K562 (cell line): ENCODE results near the gene TMEM116.

Source experiments
- ATF3 ChIP-seq, 2 experiments: fragments of 450-650 bp in 1 of 2; sonication (generic) in 1 of 2; formaldehyde crosslinking in 1 of 2; IDR thresholded peaks in 1 of 2; conservative IDR thresholded peaks in 1 of 2; 2 replicates each; pipeline versions ENCODE4 v1.6.1 to v1.8.1; 2016 to 2023; ENCODE audit warnings: mild to moderate bottlenecking in 2 of 2, moderate library complexity in 2 of 2, inconsistent platforms in 1 of 2, missing genetic modification reagents in 1 of 2
- CTCF ChIP-seq, 3 experiments: IDR thresholded peaks in 2 of 3; conservative IDR thresholded peaks in 1 of 3; 2 replicates each; pipeline ENCODE4 v1.5.1; 2011 to 2012; ENCODE audit warnings: low read length in 3 of 3, mild to moderate bottlenecking in 3 of 3, control low read depth in 2 of 3, improper control_type of control experiment in 1 of 3, inconsistent platforms in 1 of 3, low read depth in 1 of 3, mixed read lengths in 1 of 3, moderate library complexity in 1 of 3; ENCODE audit not compliant: insufficient read depth in 2 of 3
- EGR1 ChIP-seq: fragments of 450-650 bp; conservative IDR thresholded peaks from 2 replicates; pipeline ENCODE4 v1.6.1; 2017; ENCODE audit warnings: mild to moderate bottlenecking
- MCM2 ChIP-seq: fragments of 450-650 bp; IDR thresholded peaks from 2 replicates; pipeline ENCODE4 v1.6.1; 2017; ENCODE audit warnings: low read depth, mild to moderate bottlenecking
- MEF2D ChIP-seq: conservative IDR thresholded peaks from 2 replicates; pipeline ENCODE4 v1.6.1; 2016; ENCODE audit warnings: low read depth, missing genetic modification characterization, missing compliant biosample characterization
- MTA3 ChIP-seq: fragments of 450-650 bp; formaldehyde crosslinking; IDR thresholded peaks from 2 replicates; pipeline ENCODE4 v1.6.1; 2017; ENCODE audit warnings: mild to moderate bottlenecking, borderline replicate concordance
- NRF1 ChIP-seq, 2 experiments: fragments of 450-650 bp; IDR thresholded peaks in 1 of 2; conservative IDR thresholded peaks in 1 of 2; 2 replicates each; pipeline ENCODE4 v1.6.1; 2014; ENCODE audit warnings: mild to moderate bottlenecking in 2 of 2
- SIRT6 ChIP-seq: IDR thresholded peaks from one replicate; pipeline ENCODE4 v1.6.1; 2012; ENCODE audit warnings: low read depth, mild to moderate bottlenecking, control low read depth, inconsistent platforms, low read length, moderate library complexity
- SMC3 ChIP-seq: conservative IDR thresholded peaks from 2 replicates; pipeline ENCODE4 v1.6.1; 2011; ENCODE audit warnings: low read depth, low read length, improper control_type of control experiment; ENCODE audit not compliant: insufficient read depth
- ZBTB40 ChIP-seq, 2 experiments: fragments of 450-650 bp in 1 of 2; sonication (generic) in 1 of 2; formaldehyde crosslinking in 1 of 2; IDR thresholded peaks; 2 replicates each; pipeline versions ENCODE4 v1.7.1 to v1.9.0; 2016 to 2022; ENCODE audit warnings: inconsistent platforms in 1 of 2, mild to moderate bottlenecking in 1 of 2, missing genetic modification reagents in 1 of 2
- ZNF778 ChIP-seq: fragments of 450-650 bp; formaldehyde crosslinking; IDR thresholded peaks from 2 replicates; pipeline ENCODE4 v1.4.0; 2020; ENCODE audit warnings: mild to moderate bottlenecking, moderate library complexity
- TF ChIP-seq, protein P1 (sequence below): sonication (generic); formaldehyde crosslinking; IDR thresholded peaks from 2 replicates; pipeline ENCODE4 v1.8.0; 2022; ENCODE audit warnings: missing genetic modification reagents, mild to moderate bottlenecking, moderate library complexity, borderline replicate concordance

- no peak for TF ChIP-seq ZBTB40 (IDR thresholded peaks at IDR 0.05)
- TF ChIP-seq ZBTB40 (CRISPR knock-in tag; IDR thresholded peaks at IDR 0.05), result no peak
- TF ChIP-seq SMC3, result no peak
- TF ChIP-seq NRF1 (conservative IDR thresholded peaks at IDR 0.05 in 1 of 2, IDR thresholded peaks at IDR 0.05 in 1 of 2), result no peak
- TF ChIP-seq CTCF (IDR thresholded peaks at IDR 0.05 in 2 of 3, conservative IDR thresholded peaks at IDR 0.05 in 1 of 3; ENCODE audit: insufficient read depth in 2 of 3, low read depth in 1 of 3, low read length in 3 of 3), result no peak
- TF ChIP-seq MTA3, result no peak
- TF ChIP-seq MEF2D, result no peak
- no peak for TF ChIP-seq ATF3 (IDR thresholded peaks at IDR 0.05)
- no peak for TF ChIP-seq ATF3 (CRISPR knock-in tag; conservative IDR thresholded peaks at IDR 0.05)
- no peak for TF ChIP-seq SIRT6
- TF ChIP-seq, protein P1, sequence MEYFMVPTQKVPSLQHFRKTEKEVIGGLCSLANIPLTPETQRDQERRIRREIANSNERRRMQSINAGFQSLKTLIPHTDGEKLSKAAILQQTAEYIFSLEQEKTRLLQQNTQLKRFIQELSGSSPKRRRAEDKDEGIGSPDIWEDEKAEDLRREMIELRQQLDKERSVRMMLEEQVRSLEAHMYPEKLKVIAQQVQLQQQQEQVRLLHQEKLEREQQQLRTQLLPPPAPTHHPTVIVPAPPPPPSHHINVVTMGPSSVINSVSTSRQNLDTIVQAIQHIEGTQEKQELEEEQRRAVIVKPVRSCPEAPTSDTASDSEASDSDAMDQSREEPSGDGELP, result no peak
- no peak for TF ChIP-seq ZNF778 (CRISPR knock-in tag)
- TF ChIP-seq EGR1, result no peak
- no peak for TF ChIP-seq MCM2
Measured at GRCh38 chr12:112020947-112021457, 8.0 kb upstream of the TMEM116 start.
